GM23248 (cell line): ENCODE data around the gene RNASE8. TPM values are rescaled to one million over a fixed set of nuclear protein-coding genes. Genes with fewer than 3 reads are reported as not detected.

Experiments
- DNase-seq: peaks from one replicate; pipeline ENCODE4 v3.0.0-alpha.2; 2015
- H2AFZ ChIP-seq: fragments of 200-600 bp; sonication (generic); 2 replicates; pipeline ENCODE4 v1.6.1; 2016; ENCODE audit warnings: antibody characterized with exemption
- H3F3A ChIP-seq: fragments of 200-600 bp; sonication (generic); 2 replicates; pipeline ENCODE4 v1.6.1; 2016; ENCODE audit warnings: mild to moderate bottlenecking, antibody characterized with exemption, mixed run types; ENCODE audit not compliant: insufficient read depth
- H3K27ac ChIP-seq: fragments of 200-600 bp; sonication (generic); 2 replicates; pipeline ENCODE4 v1.5.1; 2016; ENCODE audit warnings: mild to moderate bottlenecking
- H3K27me3 ChIP-seq: fragments of 200-600 bp; sonication (generic); replicated peaks from 2 replicates; pipeline ENCODE4 v1.6.1; 2016; ENCODE audit warnings: mild to moderate bottlenecking; ENCODE audit not compliant: insufficient read depth
- H3K36me3 ChIP-seq: fragments of 200-600 bp; sonication (generic); 2 replicates; pipeline ENCODE4 v1.6.1; 2016; ENCODE audit warnings: low read depth, mild to moderate bottlenecking
- H3K4me1 ChIP-seq: fragments of 200-600 bp; sonication (generic); 2 replicates; pipeline ENCODE4 v1.6.1; 2016; ENCODE audit warnings: mild to moderate bottlenecking; ENCODE audit not compliant: insufficient read depth
- H3K4me2 ChIP-seq: fragments of 200-600 bp; sonication (generic); one replicate; pipeline ENCODE4 v1.6.1; 2016; ENCODE audit warnings: mild to moderate bottlenecking; ENCODE audit not compliant: unreplicated experiment
- H3K4me3 ChIP-seq: fragments of 200-600 bp; sonication (generic); 2 replicates; pipeline ENCODE4 v1.5.1; 2016; ENCODE audit warnings: mild to moderate bottlenecking
- H3K79me2 ChIP-seq: fragments of 200-600 bp; sonication (generic); 2 replicates; pipeline ENCODE4 v1.6.1; 2016; ENCODE audit warnings: mild to moderate bottlenecking; ENCODE audit not compliant: insufficient read depth
- H3K9ac ChIP-seq: fragments of 200-600 bp; sonication (generic); 2 replicates; pipeline ENCODE4 v1.6.1; 2016; ENCODE audit warnings: mild to moderate bottlenecking
- H3K9me2 ChIP-seq: fragments of 200-600 bp; sonication (generic); 2 replicates; pipeline ENCODE4 v1.6.1; 2016; ENCODE audit warnings: mixed run types, mild to moderate bottlenecking, moderate library complexity; ENCODE audit not compliant: insufficient read depth
- H3K9me3 ChIP-seq: fragments of 200-600 bp; sonication (generic); one replicate; pipeline ENCODE4 v1.6.1; 2017; ENCODE audit warnings: low read depth
- H4K20me1 ChIP-seq: fragments of 200-600 bp; sonication (generic); 2 replicates; pipeline ENCODE4 v1.6.0; 2016; ENCODE audit not compliant: insufficient read depth
- EZH2 ChIP-seq: fragments of 200-600 bp; sonication (generic); IDR thresholded peaks from 2 replicates; pipeline ENCODE4 v1.6.1; 2018; ENCODE audit warnings: antibody characterized with exemption, mild to moderate bottlenecking; ENCODE audit not compliant: insufficient read depth, poor library complexity, severe bottlenecking
- EZH2phosphoT487 ChIP-seq: fragments of 200-600 bp; sonication (generic); IDR thresholded peaks from 2 replicates; pipeline ENCODE4 v1.6.1; 2018; ENCODE audit warnings: antibody characterized with exemption, moderate library complexity, mild to moderate bottlenecking, low read depth; ENCODE audit not compliant: insufficient read depth
- WGBS, 2 experiments: methylation state at CpG; one replicate each; pipeline ENCODE4 v1.1.6; 2015 to 2017; ENCODE audit warnings: low lambda C conversion rate in 2 of 2, low coverage in 1 of 2; ENCODE audit errors: missing lambda C conversion rate in 2 of 2; 5-methylcytosine and 5-hydroxymethylcytosine counted together
- in situ Hi-C: fragments of 300-500 bp; cut with MboI; formaldehyde crosslinking; loops from 2 replicates; pipeline ENCODE4 v1.15.0; 2020
- polyA plus RNA-seq: library from polyadenylated mRNA; unstranded; fragments of >200 nt; fragmentation: Nextera tagmentation; extraction: Ambion mirVana; gene quantifications from 2 replicates; pipeline ENCODE4 v1.2.1, GENCODE V29; 2016
- total RNA-seq: library from RNA; depleted of rRNA; stranded (reverse); fragments of >200 nt; shearing (Covaris generic); gene quantifications from 2 replicates; pipeline ENCODE4 v1.2.3, GENCODE V29; 2014

RNASE8 gene
- total and polyA plus RNA-seq, 2 experiments from 2014 or later, result not detected

- in situ Hi-C loops, result loop anchor here (10.0 kb wide), 1 partner anchor 78 kb away; no protein-coding TSS in a partner anchor
- H3K36me3 ChIP-seq, result no peaks in the 10 kb centered on the region
- H3K27ac ChIP-seq, result no peak overlapping the region
- no peak overlapping the region for H3K4me3 ChIP-seq
- no peak overlapping the region for H2AFZ ChIP-seq
- peak; percentile 69 for DNase-seq
- no peaks in the 10 kb centered on the region for H3K27me3 ChIP-seq
- H3K79me2 ChIP-seq, result no peaks in the 10 kb centered on the region
- H3K9me3 ChIP-seq, result no peaks in the 10 kb centered on the region
- peaks cover 15% of the 10 kb centered on the region for H3K4me1 ChIP-seq
- no peak overlapping the region for H3K9ac ChIP-seq
- H3K4me2 ChIP-seq, result no peak overlapping the region
- peaks cover 49% of the 10 kb centered on the region for H3F3A ChIP-seq
- WGBS, 2 experiments, result 38% methylated on average over 54 to 56 of the region's 59 CpGs
- H4K20me1 ChIP-seq, result no peaks in the 10 kb centered on the region
- no peak for TF ChIP-seq EZH2phosphoT487
- TF ChIP-seq EZH2, result no peak
- no peaks in the 10 kb centered on the region for H3K9me2 ChIP-seq
These were observed 34.8 kb downstream of the RNASE8 start for GRCh38 chr14:21092273-21093011.

GRCh38 chr14:21093018-21093417 is 35.4 kb downstream of the RNASE8 start:
- Histone ChIP-seq H3K4me3 (no peak overlapping the region), H3K4me2 (no peak overlapping the region), H3K79me2 (no peaks in the 10 kb centered on the region), H3K9me3 (no peaks in the 10 kb centered on the region), H3K36me3 (no peaks in the 10 kb centered on the region), H3K27ac (no peak overlapping the region), H3K9ac (no peak overlapping the region), H3K27me3 (no peaks in the 10 kb centered on the region), H2AFZ (no peak overlapping the region), H3K9me2 (no peaks in the 10 kb centered on the region), H3F3A (peaks cover 46% of the 10 kb centered on the region), H3K4me1 (peaks cover 9% of the 10 kb centered on the region), H4K20me1 (no peaks in the 10 kb centered on the region)
- no peak for DNase-seq
- in situ Hi-C loops, result loop anchor here (10.0 kb wide), 1 partner anchor 78 kb away; no protein-coding TSS in a partner anchor
- TF ChIP-seq EZH2phosphoT487 (no peak), EZH2 (no peak)
- WGBS, 2 experiments, result 59 to 61% methylated on average over 27 to 36 of the region's 36 CpGs

GRCh38 chr14:21093769-21094681 is 36.4 kb downstream of the RNASE8 start:
- Histone ChIP-seq H3K27ac (no peak overlapping the region), H3K4me2 (no peak overlapping the region)
- in situ Hi-C loops, result loop anchor here (10.0 kb wide), 1 partner anchor 79 kb away; no protein-coding TSS in a partner anchor

GRCh38 chr14:21095430-21096205 is 38.0 kb downstream of the RNASE8 start:
- no peaks in the 10 kb centered on the region for H3K79me2 ChIP-seq
- no peak overlapping the region for H2AFZ ChIP-seq
- 0 out of 2 replicates have a peak overlapping the region, but pooled peaks have one; percentile 2 for H3K9ac ChIP-seq
- TF ChIP-seq EZH2phosphoT487, result no peak
- no peak for TF ChIP-seq EZH2
- 52 to 55% methylated on average over 5 to 6 of the region's 6 CpGs for WGBS, 2 experiments
- no peak overlapping the region for H3K4me3 ChIP-seq
- no peaks in the 10 kb centered on the region for H3K9me3 ChIP-seq
- H3F3A ChIP-seq, result peaks cover 41% of the 10 kb centered on the region
- H4K20me1 ChIP-seq, result no peaks in the 10 kb centered on the region
- no peaks in the 10 kb centered on the region for H3K27me3 ChIP-seq
- H3K27ac ChIP-seq, result peak overlapping the region; percentile 59
- no peak overlapping the region for H3K4me2 ChIP-seq
- DNase-seq, result peak; percentile 67
- H3K9me2 ChIP-seq, result no peaks in the 10 kb centered on the region
- H3K4me1 ChIP-seq, result peaks cover 16% of the 10 kb centered on the region
- in situ Hi-C loops, result loop anchor here (10.0 kb wide), 1 partner anchor 81 kb away; no protein-coding TSS in a partner anchor
- no peaks in the 10 kb centered on the region for H3K36me3 ChIP-seq

More at GRCh38 chr14:21093769-21094681, 36.4 kb downstream of the RNASE8 start:
- WGBS, 2 experiments, result 52 to 56% methylated on average over 7 of the region's 7 CpGs
- no peaks in the 10 kb centered on the region for H3K9me2 ChIP-seq
- TF ChIP-seq EZH2phosphoT487, result no peak
- no peak for TF ChIP-seq EZH2
- no peak for DNase-seq
- H4K20me1 ChIP-seq, result no peaks in the 10 kb centered on the region
- H2AFZ ChIP-seq, result no peak overlapping the region
- no peak overlapping the region for H3K4me3 ChIP-seq
- no peak overlapping the region for H3K9ac ChIP-seq
- peaks cover 11% of the 10 kb centered on the region for H3K4me1 ChIP-seq
- peaks cover 38% of the 10 kb centered on the region for H3F3A ChIP-seq
- no peaks in the 10 kb centered on the region for H3K27me3 ChIP-seq
- H3K36me3 ChIP-seq, result no peaks in the 10 kb centered on the region
- H3K9me3 ChIP-seq, result no peaks in the 10 kb centered on the region
- H3K79me2 ChIP-seq, result no peaks in the 10 kb centered on the region
